Retinal pigment epithelial cell (primary cell): ENCODE results near the gene ROBO1.

Experiments used
- DNase-seq: peaks from one replicate; pipeline ENCODE4 v3.0.0-alpha.2; 2010; ENCODE audit warnings: low read depth
- H3K4me3 ChIP-seq: 2 replicates; pipeline ENCODE4 v1.5.1; 2011; ENCODE audit warnings: mild to moderate bottlenecking, low read length, control low read depth, moderate library complexity
- CTCF ChIP-seq: conservative IDR thresholded peaks from 2 replicates; pipeline ENCODE4 v1.5.1; 2011; ENCODE audit warnings: low read depth, low read length, control low read depth, inconsistent platforms

Gene ROBO1

GRCh38 chr3:78614486-78614885, 1153.3 kb downstream of the ROBO1 start:
- no peak overlapping the region for H3K4me3 ChIP-seq
- no peak for TF ChIP-seq CTCF
- no peak for DNase-seq

GRCh38 chr3:78613421-78613879, 1154.3 kb downstream of the ROBO1 start:
- DNase-seq: no peak
- no peak for TF ChIP-seq CTCF
- H3K4me3 ChIP-seq: no peak overlapping the region

DNA sequence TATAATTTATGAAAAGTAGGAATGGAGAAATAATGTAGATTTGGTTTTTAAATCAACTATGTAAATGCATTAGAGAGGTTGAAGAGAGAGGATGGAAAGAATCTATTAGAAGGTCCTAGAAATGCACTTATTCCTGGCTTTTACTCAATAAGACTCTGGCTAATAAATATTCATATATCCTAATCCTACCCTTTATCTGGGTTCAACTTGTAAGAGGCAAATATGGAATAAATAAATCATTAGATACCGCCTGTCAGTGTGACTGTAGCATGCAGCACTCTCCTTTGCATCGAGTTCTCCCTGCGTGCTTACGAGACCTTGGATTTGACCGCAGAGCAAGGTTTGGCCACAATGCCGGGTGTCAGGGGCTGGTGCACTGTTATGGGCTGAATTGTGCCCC, 1156.5 kb downstream of the ROBO1 start:
- no peak for DNase-seq
- TF ChIP-seq CTCF: no peak
- H3K4me3 ChIP-seq: no peak overlapping the region

GRCh38 chr3:78610462-78611125, 1157.2 kb downstream of the ROBO1 start:
- no peak for TF ChIP-seq CTCF
- no peak for DNase-seq
- no peak overlapping the region for H3K4me3 ChIP-seq

DNA sequence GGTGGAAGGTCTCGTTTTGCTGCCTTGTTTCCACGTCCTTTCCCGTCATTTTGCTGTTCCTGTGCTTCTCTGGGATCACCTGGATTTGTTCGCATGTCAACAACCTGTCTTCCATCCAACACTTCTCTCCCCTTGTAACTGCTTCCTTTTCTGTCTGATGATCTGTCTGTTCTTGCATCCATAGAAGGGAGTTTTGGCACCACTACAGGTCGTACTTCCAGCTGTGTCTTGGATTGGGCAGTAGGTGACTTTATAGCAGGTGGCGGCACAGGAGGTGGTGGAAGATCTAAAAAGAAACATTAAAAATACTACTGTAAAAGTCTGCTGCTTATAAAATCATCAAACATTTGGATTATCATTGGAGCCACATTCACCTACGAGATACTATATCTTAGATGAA, 1161.0 kb downstream of the ROBO1 start:
- no peak overlapping the region for H3K4me3 ChIP-seq
- TF ChIP-seq CTCF: no peak
- DNase-seq: no peak

- H3K4me3 ChIP-seq: no peak overlapping the region
- DNase-seq: no peak
- TF ChIP-seq CTCF: no peak
Observed at GRCh38 chr3:78605178-78605577, 1162.6 kb downstream of the ROBO1 start.

DNA sequence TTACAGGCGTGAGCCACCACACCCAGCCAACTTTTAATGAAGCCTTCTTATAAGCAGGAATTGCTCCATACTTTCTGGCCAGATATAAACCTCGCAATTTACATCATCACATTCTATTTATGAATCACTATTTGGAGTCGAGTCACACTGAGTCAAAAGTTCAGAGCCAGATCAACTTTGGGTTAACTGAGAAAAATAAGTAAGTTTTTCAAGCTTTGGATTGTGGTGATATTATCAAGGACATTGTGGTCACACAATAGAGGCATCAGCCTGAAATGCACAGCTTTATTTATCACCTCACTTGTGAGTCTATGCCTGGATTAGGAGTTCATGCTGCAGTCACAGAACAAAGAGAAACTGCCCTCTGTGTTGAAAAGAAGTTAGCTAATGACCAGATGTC, 1163.5 kb downstream of the ROBO1 start:
- peak; percentile 83 for DNase-seq
- no peak for TF ChIP-seq CTCF
- no peak overlapping the region for H3K4me3 ChIP-seq
